H1 (cell line): ENCODE measurements around the gene SYT13. TPM values are rescaled to one million over a fixed set of nuclear protein-coding genes. Genes with fewer than 3 reads are reported as not detected.

ENCODE experiments used
- CTCF ChIA-PET: fragments of 300-600 bp; sonication (Branson Sonifier 250); formaldehyde crosslinking; loops from one replicate; lab custom pipeline; 2021; ENCODE audit not compliant: partially characterized antibody; lab: Charles Lee
- POLR2A ChIA-PET: fragments of 300-600 bp; sonication (Branson Sonifier 250); formaldehyde crosslinking; loops from one replicate; lab custom pipeline; 2021; ENCODE audit warnings: inconsistent platforms; ENCODE audit not compliant: partially characterized antibody; lab: Charles Lee
- DNase-seq, 2 experiments: peaks; one replicate each; pipeline versions ENCODE4 v3.0.0 to v3.0.0-alpha.2; 2010 to 2022; ENCODE audit warnings: low spot score in 2 of 2, low read depth in 1 of 2, mixed read lengths in 1 of 2
- FAIRE-seq: peaks from 2 replicates; lab custom pipeline; 2011; peaks lifted over from hg19 to GRCh38; lab: Jason Lieb, UNC
- H2AFZ ChIP-seq: 2 replicates; pipeline ENCODE4 v1.8.1; 2012; ENCODE audit warnings: low read length, inconsistent platforms
- H2AK5ac ChIP-seq: 2 replicates; pipeline ENCODE4 v1.6.1; 2013; ENCODE audit warnings: low read depth, low read length
- H2BK120ac ChIP-seq: replicated peaks from 2 replicates; pipeline ENCODE3; 2013; ENCODE audit warnings: low read depth, low read length, inconsistent platforms
- H2BK12ac ChIP-seq: 2 replicates; pipeline ENCODE4 v1.6.1; 2013; ENCODE audit warnings: low read depth, low read length
- H2BK15ac ChIP-seq: 2 replicates; pipeline ENCODE4 v1.6.1; 2013; ENCODE audit warnings: low read length
- H2BK20ac ChIP-seq: 2 replicates; pipeline ENCODE4 v1.6.1; 2013; ENCODE audit warnings: low read length
- H2BK5ac ChIP-seq: 2 replicates; pipeline ENCODE4 v1.6.1; 2013; ENCODE audit warnings: low read depth, low read length
- H3K14ac ChIP-seq: 2 replicates; pipeline ENCODE4 v1.6.1; 2013; ENCODE audit warnings: inconsistent platforms; ENCODE audit not compliant: insufficient read length
- H3K18ac ChIP-seq: 2 replicates; pipeline ENCODE4 v1.6.1; 2013; ENCODE audit warnings: low read length; ENCODE audit errors: extremely low read depth
- H3K23ac ChIP-seq: 2 replicates; pipeline ENCODE4 v1.6.1; 2013; ENCODE audit warnings: inconsistent platforms; ENCODE audit not compliant: insufficient read length
- H3K23me2 ChIP-seq: 2 replicates; pipeline ENCODE4 v1.6.1; 2013; ENCODE audit warnings: low read depth, low read length
- H3K27ac ChIP-seq: 2 replicates; pipeline ENCODE4 v1.6.1; 2011; ENCODE audit warnings: low read depth, low read length, inconsistent platforms
- H3K27me3 ChIP-seq, 4 experiments: replicated peaks in 1 of 4; 1 replicate in 1 of 4; 2 replicates in 3 of 4; pipeline versions ENCODE4 v1.6.1 to v1.8.1; 2011 to 2013; ENCODE audit warnings: low read length in 3 of 4, mild to moderate bottlenecking in 3 of 4, inconsistent platforms in 2 of 4, mixed read lengths in 2 of 4, moderate library complexity in 1 of 4; ENCODE audit not compliant: control insufficient read depth in 3 of 4, insufficient read depth in 3 of 4; ENCODE audit errors: extremely low read depth in 1 of 4
- H3K36me3 ChIP-seq, 4 experiments: 2 replicates each; pipeline versions ENCODE4 v1.6.1 to v1.8.1; 2011 to 2013; ENCODE audit warnings: mild to moderate bottlenecking in 4 of 4, low read length in 3 of 4, moderate library complexity in 2 of 4, control low read depth in 1 of 4, inconsistent platforms in 1 of 4; ENCODE audit not compliant: insufficient read depth in 4 of 4, control insufficient read depth in 2 of 4
- H3K4ac ChIP-seq: replicated peaks from 2 replicates; pipeline ENCODE3; 2013; ENCODE audit warnings: low read length, low read depth, mixed read lengths, inconsistent platforms; ENCODE audit not compliant: insufficient read length
- H3K4me1 ChIP-seq, 4 experiments: replicated peaks in 1 of 4; 1 replicate in 1 of 4; 2 replicates in 3 of 4; pipeline versions ENCODE4 v1.6.1 to v1.8.1; 2011 to 2013; ENCODE audit warnings: low read length in 3 of 4, inconsistent platforms in 2 of 4, mixed read lengths in 1 of 4; ENCODE audit not compliant: insufficient read depth in 4 of 4, control insufficient read depth in 3 of 4
- H3K4me2 ChIP-seq, 2 experiments: 2 replicates each; pipeline versions ENCODE4 v1.6.1 to v1.8.1; 2011 to 2013; ENCODE audit warnings: low read depth in 2 of 2, low read length in 2 of 2, control low read depth in 1 of 2, inconsistent platforms in 1 of 2, mild to moderate bottlenecking in 1 of 2; ENCODE audit not compliant: insufficient read depth in 1 of 2
- H3K4me3 ChIP-seq, 4 experiments: fragments of 200-600, 300-600 bp in 1 of 4; sonication (generic), shearing (Covaris generic), sonication (Bioruptor Twin) in 1 of 4; 2 replicates each; pipeline versions ENCODE4 v1.5.1 to v1.8.1; 2011 to 2016; ENCODE audit warnings: low read length in 4 of 4, low read depth in 3 of 4, control low read depth in 2 of 4, inconsistent platforms in 2 of 4, mild to moderate bottlenecking in 2 of 4, mixed read lengths in 1 of 4, moderate library complexity in 1 of 4; ENCODE audit not compliant: insufficient read depth in 2 of 4; ENCODE audit errors: extremely low read depth in 1 of 4
- H3K56ac ChIP-seq: replicated peaks from 2 replicates; pipeline ENCODE3; 2013; ENCODE audit warnings: low read depth, mild to moderate bottlenecking, mixed read lengths, low read length, inconsistent platforms; ENCODE audit not compliant: insufficient read length
- H3K79me1 ChIP-seq: 2 replicates; pipeline ENCODE4 v1.6.1; 2013; ENCODE audit warnings: low read depth, low read length, control low read depth
- H3K79me2 ChIP-seq, 2 experiments: 2 replicates each; pipeline versions ENCODE4 v1.6.1 to v1.8.1; 2012 to 2013; ENCODE audit warnings: low read length in 2 of 2, mild to moderate bottlenecking in 2 of 2, inconsistent platforms in 1 of 2; ENCODE audit not compliant: insufficient read depth in 2 of 2, control insufficient read depth in 1 of 2
- H3K9ac ChIP-seq, 4 experiments: replicated peaks in 1 of 4; 1 replicate in 1 of 4; 2 replicates in 3 of 4; pipeline versions ENCODE4 v1.6.1 to v1.8.1; 2011 to 2013; ENCODE audit warnings: low read depth in 3 of 4, low read length in 3 of 4, control low read depth in 2 of 4, mild to moderate bottlenecking in 2 of 4, moderate library complexity in 2 of 4, inconsistent platforms in 1 of 4; ENCODE audit errors: extremely low read depth in 1 of 4
- H3K9me3 ChIP-seq, 2 experiments: 2 replicates each; pipeline versions ENCODE4 v1.6.1 to v1.8.1; 2012 to 2013; ENCODE audit warnings: mild to moderate bottlenecking in 2 of 2, moderate library complexity in 2 of 2, control low read depth in 1 of 2, inconsistent platforms in 1 of 2, low read depth in 1 of 2, low read length in 1 of 2, mixed read lengths in 1 of 2; ENCODE audit not compliant: insufficient read depth in 2 of 2
- H4K20me1 ChIP-seq, 2 experiments: replicated peaks in 1 of 2; 2 replicates each; pipeline versions ENCODE3 to v1.8.1; 2011 to 2013; ENCODE audit warnings: inconsistent platforms in 2 of 2, low read length in 2 of 2, mild to moderate bottlenecking in 1 of 2; ENCODE audit not compliant: insufficient read depth in 2 of 2, control insufficient read depth in 1 of 2
- H4K5ac ChIP-seq: 2 replicates; pipeline ENCODE4 v1.6.1; 2013; ENCODE audit warnings: low read length, low read depth, mixed read lengths, inconsistent platforms; ENCODE audit not compliant: insufficient read length
- H4K8ac ChIP-seq: 2 replicates; pipeline ENCODE4 v1.8.0; 2013; ENCODE audit warnings: mild to moderate bottlenecking, moderate library complexity, low read length, inconsistent platforms; ENCODE audit not compliant: insufficient read depth; ENCODE audit errors: extremely low read depth
- H4K91ac ChIP-seq: replicated peaks from 2 replicates; pipeline ENCODE3; 2013; ENCODE audit warnings: low read length, mixed read lengths, inconsistent platforms; ENCODE audit not compliant: insufficient read length
- BACH1 ChIP-seq: IDR thresholded peaks from 2 replicates; pipeline ENCODE4 v1.6.1; 2012; ENCODE audit warnings: low read length, improper control_type of control experiment
- CHD1 ChIP-seq: IDR thresholded peaks from 2 replicates; pipeline ENCODE4 v1.6.1; 2012; ENCODE audit warnings: low read depth, low read length, improper control_type of control experiment
- POLR2AphosphoS5 ChIP-seq: IDR thresholded peaks from 2 replicates; pipeline ENCODE4 v1.6.1; 2011; ENCODE audit warnings: low read depth, low read length
- SIX5 ChIP-seq: IDR thresholded peaks from 2 replicates; pipeline ENCODE4 v1.6.1; 2011; ENCODE audit warnings: mild to moderate bottlenecking, low read depth, low read length
- SRF ChIP-seq: IDR thresholded peaks from 2 replicates; pipeline ENCODE4 v1.6.1; 2011; ENCODE audit warnings: mild to moderate bottlenecking, low read depth, low read length, moderate library complexity
- WGBS, 2 experiments: shearing (Covaris generic) in 1 of 2; methylation state at CpG; one replicate each; pipeline versions ENCODE4 v1.1.6 to v1.1.7; 2013 to 2015; ENCODE audit warnings: low lambda C conversion rate in 2 of 2, mixed read lengths in 2 of 2, inconsistent platforms in 1 of 2, low coverage in 1 of 2, missing lambda C conversion rate in 1 of 2; ENCODE audit not compliant: insufficient replicate concordance in 2 of 2, insufficient coverage in 1 of 2, insufficient read length in 1 of 2; ENCODE audit errors: extremely low coverage in 1 of 2, missing lambda C conversion rate in 1 of 2; 5-methylcytosine and 5-hydroxymethylcytosine counted together
- polyA plus RNA-seq, 7 experiments: library from polyadenylated mRNA; depleted of rRNA in 3 of 7; stranded (reverse) in 5 of 7; unstranded in 2 of 7; fragments of >200 nt in 5 of 7; fragments of 200-250 nt in 2 of 7; gene quantifications; 1 replicate in 5 of 7; 2 replicates in 1 of 7; 4 replicates in 1 of 7; pipeline versions ENCODE4 v1.2.1 to v1.2.3, GENCODE V29; 2011 to 2013; ENCODE audit warnings: missing spikeins in 2 of 7, mixed read lengths in 2 of 7
- total RNA-seq: library from RNA; stranded (reverse); fragmentation: NEBNext Ultra II Directional; extraction: Animal tissue kit (Norgen Biotek cat#: 25700); gene quantifications from 2 replicates; pipeline ENCODE4 v1.2.1, GENCODE V29; 2021
- TF ChIP-seq, protein P1 (sequence below): IDR thresholded peaks from 2 replicates; pipeline ENCODE4 v1.6.1; 2011; ENCODE audit warnings: low read depth, mild to moderate bottlenecking, low read length; ENCODE audit not compliant: insufficient read depth

SYT13 gene
- total and polyA plus RNA-seq, 2 of the 8 experiments (the other 6 are each of a cell fraction or from before 2014, with no cell fraction given), result 4.8 to 13.2 TPM

DNA sequence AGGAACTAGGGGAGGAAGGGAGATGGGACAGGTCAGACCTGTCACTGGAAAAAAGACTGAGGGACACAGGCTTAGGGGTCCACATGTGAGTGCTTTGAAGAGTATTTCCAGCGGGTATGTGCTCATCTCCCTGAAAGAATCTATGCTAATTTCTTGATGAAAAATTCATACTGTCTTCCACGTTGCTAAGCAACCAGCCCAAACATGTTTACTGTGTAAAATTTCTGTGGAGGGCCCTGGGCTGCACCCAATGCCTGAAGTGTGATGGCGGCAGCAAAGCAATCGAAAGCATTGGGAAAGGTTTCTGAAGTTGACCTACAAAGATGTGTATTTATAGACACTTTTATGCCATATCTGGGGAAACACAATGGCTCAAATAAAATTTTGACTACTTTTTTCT, 7.4 kb downstream of the SYT13 start:
- Histone ChIP-seq H4K5ac (no peak overlapping the region), H4K91ac (no peak overlapping the region), H2BK12ac (no peak overlapping the region), H3K27ac (no peak overlapping the region), H3K23ac (no peak overlapping the region), H2BK120ac (no peak overlapping the region), H3K79me2 (no peaks in the 10 kb centered on the region), H3K27me3 (no peaks in the 10 kb centered on the region), H4K8ac (no peak overlapping the region), H3K4me1 (no peaks in the 10 kb centered on the region), H2BK20ac (no peak overlapping the region), H3K23me2 (no peaks in the 10 kb centered on the region), H3K14ac (no peak overlapping the region), H4K20me1 (no peaks in the 10 kb centered on the region), H3K9me3 (peaks cover 8 to 10% of the 10 kb centered on the region in 2 experiments; a peak in 3 of 4 replicates), H3K4me3 (no peak overlapping the region), H2BK15ac (no peak overlapping the region), H3K9ac (no peak overlapping the region), H2BK5ac (no peak overlapping the region), H3K36me3 (no peaks in the 10 kb centered on the region), H3K4ac (no peak overlapping the region), H3K4me2 (no peak overlapping the region), H3K79me1 (no peaks in the 10 kb centered on the region), H3K56ac (no peak overlapping the region), H3K18ac (no peak overlapping the region), H2AK5ac (no peak overlapping the region), H2AFZ (no peak overlapping the region)
- FAIRE-seq, result no peak
- no peak for DNase-seq
- ChIA-PET CTCF (interaction anchor here (1.0 to 16.2 kb wide), 4 partner anchors 10 to 135 kb away, joined by 3 to 211 read pairs (median 4); no protein-coding TSS in a partner anchor), POLR2A (no interaction called here)
- TF ChIP-seq, protein P1, sequence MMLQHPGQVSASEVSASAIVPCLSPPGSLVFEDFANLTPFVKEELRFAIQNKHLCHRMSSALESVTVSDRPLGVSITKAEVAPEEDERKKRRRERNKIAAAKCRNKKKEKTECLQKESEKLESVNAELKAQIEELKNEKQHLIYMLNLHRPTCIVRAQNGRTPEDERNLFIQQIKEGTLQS, result no peak
- TF ChIP-seq SRF (no peak), CHD1 (no peak), SIX5 (no peak), POLR2AphosphoS5 (no peak), BACH1 (no peak)
- WGBS, 2 experiments, result 86% methylated on average over 4 of the region's 4 CpGs; no CpG with 5 or more reads in 1 of the 2 experiments
